Measurements from ENCODE around the gene HK1. TPM values are rescaled to one million over a fixed set of nuclear protein-coding genes. Genes with fewer than 3 reads are reported as not detected.

The HK1 gene
- total RNA-seq, 1 donor from 2014 or later = 84.0 TPM

GRCh38 chr10:69361303-69361614 is 83.0 kb downstream of the HK1 start:
- Histone ChIP-seq H3K36me3 (peaks cover 25% of the 10 kb centered on the region), H3K9me3 (no peaks in the 10 kb centered on the region), H3K27ac (peak overlapping the region; percentile 80), H3K27me3 (no peaks in the 10 kb centered on the region), H3K4me1 (peaks cover 39% of the 10 kb centered on the region), H3K4me3 (no peak overlapping the region)
- intact Hi-C loops (cut with DNase I) = no loop called here
- peak; percentile 8 for ATAC-seq
- no peak for TF ChIP-seq CTCF (IDR thresholded peaks at IDR 0.05)
- no peak for DNase-seq

- ATAC-seq (peak; percentile 59), DNase-seq (peak; percentile 75)
- Histone ChIP-seq H3K4me1 (peaks cover 39% of the 10 kb centered on the region), H3K27ac (peak overlapping the region; percentile 80), H3K4me3 (no peak overlapping the region), H3K9me3 (no peaks in the 10 kb centered on the region), H3K27me3 (no peaks in the 10 kb centered on the region), H3K36me3 (peaks cover 37% of the 10 kb centered on the region)
- no peak for TF ChIP-seq CTCF (IDR thresholded peaks at IDR 0.05)
- intact Hi-C loops (cut with DNase I) = no loop called here
Measured at GRCh38 chr10:69362471-69362954, 84.2 kb downstream of the HK1 start.

GRCh38 chr10:69363666-69364065 is 85.4 kb downstream of the HK1 start:
- DNase-seq (no peak), ATAC-seq (no peak)
- Histone ChIP-seq H3K4me1 (peaks cover 39% of the 10 kb centered on the region), H3K4me3 (no peak overlapping the region), H3K36me3 (peaks cover 49% of the 10 kb centered on the region), H3K27me3 (no peaks in the 10 kb centered on the region), H3K9me3 (no peaks in the 10 kb centered on the region), H3K27ac (no peak overlapping the region)
- TF ChIP-seq CTCF (IDR thresholded peaks at IDR 0.05) = no peak
- intact Hi-C loops (cut with DNase I) = no loop called here

- Histone ChIP-seq H3K9me3 (no peaks in the 10 kb centered on the region), H3K27me3 (no peaks in the 10 kb centered on the region), H3K27ac (no peak overlapping the region), H3K36me3 (peaks cover 56% of the 10 kb centered on the region), H3K4me1 (peaks cover 31% of the 10 kb centered on the region), H3K4me3 (no peak overlapping the region)
- ATAC-seq = no peak
- no peak for DNase-seq
- intact Hi-C loops (cut with DNase I) = no loop called here
- TF ChIP-seq CTCF (IDR thresholded peaks at IDR 0.05) = no peak
Measured at GRCh38 chr10:69364232-69364940, 86.1 kb downstream of the HK1 start.

- TF ChIP-seq CTCF (IDR thresholded peaks at IDR 0.05) = no peak
- Histone ChIP-seq H3K4me1 (peaks cover 12% of the 10 kb centered on the region), H3K4me3 (no peak overlapping the region), H3K36me3 (peaks cover 78% of the 10 kb centered on the region), H3K9me3 (no peaks in the 10 kb centered on the region), H3K27ac (no peak overlapping the region), H3K27me3 (no peaks in the 10 kb centered on the region)
- DNase-seq = no peak
- intact Hi-C loops (cut with DNase I) = no loop called here
- ATAC-seq = no peak
Measured at GRCh38 chr10:69366738-69367137, 88.4 kb downstream of the HK1 start.

Data from upper lobe of right lung (tissue), 1 donor.